Activated CD8-positive, alpha-beta memory T cell treated with anti-CD3 and anti-CD28 coated beads for 4 hours (primary cell): ENCODE results near the gene ZCWPW2.

Experiments used
- DNase-seq, 2 donors: peaks; one replicate each; pipeline ENCODE4 v3.0.0-alpha.2; 2020; ENCODE audit warnings: low read depth in 2 of 2

The ZCWPW2 gene

GRCh38 chr3:28348629-28349468 is at the start of gene ZCWPW2, which contains the start of gene AZI2:
TSS of gene ZCWPW2 (plus strand) at chr3:28348721. CDS start at chr3:28413069, 64,348 bp downstream.
TSS of gene AZI2 (minus strand) at chr3:28348824. CDS start at chr3:28340617, 8,207 bp downstream.
- peak; percentile 81 to 83 for DNase-seq

- no peak for DNase-seq
Measured at GRCh38 chr3:28299705-28300104, 48.8 kb upstream of the ZCWPW2 start.

- no peak for DNase-seq
Measured at GRCh38 chr3:28300345-28300962, 48.1 kb upstream of the ZCWPW2 start.

GRCh38 chr3:28301688-28302087 is 46.8 kb upstream of the ZCWPW2 start:
- no peak for DNase-seq

- DNase-seq: no peak
Measured at GRCh38 chr3:28308196-28308595, 40.3 kb upstream of the ZCWPW2 start.

GRCh38 chr3:28315711-28316110 is 32.8 kb upstream of the ZCWPW2 start:
- DNase-seq: no peak

GRCh38 chr3:28316226-28316625 is 32.3 kb upstream of the ZCWPW2 start:
- no peak for DNase-seq

GRCh38 chr3:28317438-28318022 is 31.0 kb upstream of the ZCWPW2 start:
- no peak for DNase-seq

- DNase-seq: no peak
Measured at GRCh38 chr3:28320981-28321380, 27.5 kb upstream of the ZCWPW2 start.

GRCh38 chr3:28322464-28322863 is 26.1 kb upstream of the ZCWPW2 start:
- no peak for DNase-seq

- DNase-seq: peak in 1 of 2 donors; percentile 20
Measured at GRCh38 chr3:28326458-28326926, 22.0 kb upstream of the ZCWPW2 start.

GRCh38 chr3:28328188-28329151 is 20.1 kb upstream of the ZCWPW2 start:
- DNase-seq: no peak

- no peak for DNase-seq
Measured at GRCh38 chr3:28334552-28334951, 14.0 kb upstream of the ZCWPW2 start.

- no peak for DNase-seq
Measured at GRCh38 chr3:28335246-28335645, 13.3 kb upstream of the ZCWPW2 start.

GRCh38 chr3:28337230-28337629 is 11.3 kb upstream of the ZCWPW2 start:
- no peak for DNase-seq

- no peak for DNase-seq
Measured at GRCh38 chr3:28343144-28343543, 5.4 kb upstream of the ZCWPW2 start.

GRCh38 chr3:28345690-28346089 is 2.8 kb upstream of the ZCWPW2 start:
- no peak for DNase-seq

- DNase-seq: no peak
Measured at GRCh38 chr3:28347374-28348264, 902 bp upstream of the ZCWPW2 start.

GRCh38 chr3:28348265-28348628 is 274 bp upstream of the ZCWPW2 start:
- no peak for DNase-seq

- no peak for DNase-seq
Measured at GRCh38 chr3:28349469-28350000, 1.0 kb downstream of the ZCWPW2 start.
